K562 (cell line): ENCODE results near the gene ZMIZ1. TPM values are rescaled to one million over a fixed set of nuclear protein-coding genes. Genes with fewer than 3 reads are reported as not detected.
A peak's percentile ranks its signal among the peaks of the same experiment; 100 is the strongest.

Experiments
- AFF1 ChIP-seq, 2 experiments: fragments of 450-650 bp; IDR thresholded peaks; 2 replicates each; pipeline ENCODE4 v1.6.1; 2018; ENCODE audit warnings: mild to moderate bottlenecking in 2 of 2, low read depth in 1 of 2; ENCODE audit not compliant: partially characterized antibody in 2 of 2
- CEBPB ChIP-seq: fragments of 450-650 bp; IDR thresholded peaks from 2 replicates; pipeline ENCODE4 v1.6.1; 2016; ENCODE audit warnings: missing genetic modification characterization, missing compliant biosample characterization
- ELF2 ChIP-seq: fragments of 250-450 bp; sonication (Bioruptor Pico); IDR thresholded peaks from 2 replicates; pipeline ENCODE4 v1.5.0; 2021; ENCODE audit warnings: mild to moderate bottlenecking
- FOXA1 ChIP-seq: fragments of 450-650 bp; IDR thresholded peaks from 2 replicates; pipeline ENCODE4 v1.6.1; 2016; ENCODE audit warnings: mild to moderate bottlenecking, borderline replicate concordance
- HNRNPLL ChIP-seq: fragments of 200-400 bp; formaldehyde crosslinking; IDR thresholded peaks from 2 replicates; pipeline ENCODE4 v1.6.1; 2017; ENCODE audit warnings: low read length, low read depth, mild to moderate bottlenecking; ENCODE audit not compliant: poor library complexity, severe bottlenecking
- KAT8 ChIP-seq: fragments of 450-650 bp; IDR thresholded peaks from 2 replicates; pipeline ENCODE4 v1.6.1; 2016; ENCODE audit warnings: low read depth, mild to moderate bottlenecking
- NR2C1 ChIP-seq, 2 experiments: fragments of 450-650 bp; IDR thresholded peaks; 2 replicates each; pipeline ENCODE4 v1.6.1; 2017; ENCODE audit warnings: mild to moderate bottlenecking in 2 of 2, antibody characterized with exemption in 1 of 2, inconsistent platforms in 1 of 2, missing compliant biosample characterization in 1 of 2, missing genetic modification characterization in 1 of 2
- ZNF668 ChIP-seq: fragments of 250-450 bp; sonication (Bioruptor Pico); IDR thresholded peaks from 2 replicates; pipeline ENCODE4 v1.8.0; 2022; ENCODE audit warnings: mild to moderate bottlenecking, inconsistent platforms
- polyA plus RNA-seq, 8 experiments: library from polyadenylated mRNA; depleted of rRNA in 4 of 8; stranded (reverse) in 5 of 8; unstranded in 3 of 8; fragments of >200 nt; fragmentation: Nextera tagmentation in 2 of 8; fragmentation: Illumina TruSeq in 1 of 8; extraction: Ambion mirVana in 2 of 8; extraction: Trizol in 1 of 8; gene quantifications; 2 replicates each; pipeline versions ENCODE4 v1.2.1 to v1.2.3, GENCODE V29; 2011 to 2014; ENCODE audit warnings: inconsistent platforms in 1 of 8, missing spikeins in 1 of 8
- total RNA-seq, 7 experiments: library from RNA; depleted of rRNA in 6 of 7; stranded (reverse); fragments of >200 nt in 6 of 7; fragmentation: Illumina TruSeq in 2 of 7; extraction: Trizol in 2 of 7; gene quantifications; 2 replicates each; pipeline versions ENCODE4 v1.2.1 to v1.2.3, GENCODE V29; 2011 to 2021; ENCODE audit warnings: low replicate concordance in 1 of 7
- TF ChIP-seq, protein P1 (sequence below): fragments of 200-600 bp; sonication (generic); IDR thresholded peaks from one replicate; pipeline ENCODE4 v1.6.1; 2012; ENCODE audit warnings: mild to moderate bottlenecking, low read depth, low read length, inconsistent platforms
- TF ChIP-seq, protein P2 (sequence below): sonication (generic); formaldehyde crosslinking; IDR thresholded peaks from 2 replicates; pipeline ENCODE4 v1.8.1; 2023; ENCODE audit warnings: mild to moderate bottlenecking, missing genetic modification reagents, moderate library complexity

The ZMIZ1 gene
- total and polyA plus RNA-seq, 9 of the 15 experiments (the other 6 are each of a cell fraction or from before 2014, with no cell fraction given) = 1.0 to 37.3 (median 4.3) TPM

GRCh38 chr10:79093658-79094411 is 25.1 kb downstream of the ZMIZ1 start (continued):
- TF ChIP-seq, protein P1, sequence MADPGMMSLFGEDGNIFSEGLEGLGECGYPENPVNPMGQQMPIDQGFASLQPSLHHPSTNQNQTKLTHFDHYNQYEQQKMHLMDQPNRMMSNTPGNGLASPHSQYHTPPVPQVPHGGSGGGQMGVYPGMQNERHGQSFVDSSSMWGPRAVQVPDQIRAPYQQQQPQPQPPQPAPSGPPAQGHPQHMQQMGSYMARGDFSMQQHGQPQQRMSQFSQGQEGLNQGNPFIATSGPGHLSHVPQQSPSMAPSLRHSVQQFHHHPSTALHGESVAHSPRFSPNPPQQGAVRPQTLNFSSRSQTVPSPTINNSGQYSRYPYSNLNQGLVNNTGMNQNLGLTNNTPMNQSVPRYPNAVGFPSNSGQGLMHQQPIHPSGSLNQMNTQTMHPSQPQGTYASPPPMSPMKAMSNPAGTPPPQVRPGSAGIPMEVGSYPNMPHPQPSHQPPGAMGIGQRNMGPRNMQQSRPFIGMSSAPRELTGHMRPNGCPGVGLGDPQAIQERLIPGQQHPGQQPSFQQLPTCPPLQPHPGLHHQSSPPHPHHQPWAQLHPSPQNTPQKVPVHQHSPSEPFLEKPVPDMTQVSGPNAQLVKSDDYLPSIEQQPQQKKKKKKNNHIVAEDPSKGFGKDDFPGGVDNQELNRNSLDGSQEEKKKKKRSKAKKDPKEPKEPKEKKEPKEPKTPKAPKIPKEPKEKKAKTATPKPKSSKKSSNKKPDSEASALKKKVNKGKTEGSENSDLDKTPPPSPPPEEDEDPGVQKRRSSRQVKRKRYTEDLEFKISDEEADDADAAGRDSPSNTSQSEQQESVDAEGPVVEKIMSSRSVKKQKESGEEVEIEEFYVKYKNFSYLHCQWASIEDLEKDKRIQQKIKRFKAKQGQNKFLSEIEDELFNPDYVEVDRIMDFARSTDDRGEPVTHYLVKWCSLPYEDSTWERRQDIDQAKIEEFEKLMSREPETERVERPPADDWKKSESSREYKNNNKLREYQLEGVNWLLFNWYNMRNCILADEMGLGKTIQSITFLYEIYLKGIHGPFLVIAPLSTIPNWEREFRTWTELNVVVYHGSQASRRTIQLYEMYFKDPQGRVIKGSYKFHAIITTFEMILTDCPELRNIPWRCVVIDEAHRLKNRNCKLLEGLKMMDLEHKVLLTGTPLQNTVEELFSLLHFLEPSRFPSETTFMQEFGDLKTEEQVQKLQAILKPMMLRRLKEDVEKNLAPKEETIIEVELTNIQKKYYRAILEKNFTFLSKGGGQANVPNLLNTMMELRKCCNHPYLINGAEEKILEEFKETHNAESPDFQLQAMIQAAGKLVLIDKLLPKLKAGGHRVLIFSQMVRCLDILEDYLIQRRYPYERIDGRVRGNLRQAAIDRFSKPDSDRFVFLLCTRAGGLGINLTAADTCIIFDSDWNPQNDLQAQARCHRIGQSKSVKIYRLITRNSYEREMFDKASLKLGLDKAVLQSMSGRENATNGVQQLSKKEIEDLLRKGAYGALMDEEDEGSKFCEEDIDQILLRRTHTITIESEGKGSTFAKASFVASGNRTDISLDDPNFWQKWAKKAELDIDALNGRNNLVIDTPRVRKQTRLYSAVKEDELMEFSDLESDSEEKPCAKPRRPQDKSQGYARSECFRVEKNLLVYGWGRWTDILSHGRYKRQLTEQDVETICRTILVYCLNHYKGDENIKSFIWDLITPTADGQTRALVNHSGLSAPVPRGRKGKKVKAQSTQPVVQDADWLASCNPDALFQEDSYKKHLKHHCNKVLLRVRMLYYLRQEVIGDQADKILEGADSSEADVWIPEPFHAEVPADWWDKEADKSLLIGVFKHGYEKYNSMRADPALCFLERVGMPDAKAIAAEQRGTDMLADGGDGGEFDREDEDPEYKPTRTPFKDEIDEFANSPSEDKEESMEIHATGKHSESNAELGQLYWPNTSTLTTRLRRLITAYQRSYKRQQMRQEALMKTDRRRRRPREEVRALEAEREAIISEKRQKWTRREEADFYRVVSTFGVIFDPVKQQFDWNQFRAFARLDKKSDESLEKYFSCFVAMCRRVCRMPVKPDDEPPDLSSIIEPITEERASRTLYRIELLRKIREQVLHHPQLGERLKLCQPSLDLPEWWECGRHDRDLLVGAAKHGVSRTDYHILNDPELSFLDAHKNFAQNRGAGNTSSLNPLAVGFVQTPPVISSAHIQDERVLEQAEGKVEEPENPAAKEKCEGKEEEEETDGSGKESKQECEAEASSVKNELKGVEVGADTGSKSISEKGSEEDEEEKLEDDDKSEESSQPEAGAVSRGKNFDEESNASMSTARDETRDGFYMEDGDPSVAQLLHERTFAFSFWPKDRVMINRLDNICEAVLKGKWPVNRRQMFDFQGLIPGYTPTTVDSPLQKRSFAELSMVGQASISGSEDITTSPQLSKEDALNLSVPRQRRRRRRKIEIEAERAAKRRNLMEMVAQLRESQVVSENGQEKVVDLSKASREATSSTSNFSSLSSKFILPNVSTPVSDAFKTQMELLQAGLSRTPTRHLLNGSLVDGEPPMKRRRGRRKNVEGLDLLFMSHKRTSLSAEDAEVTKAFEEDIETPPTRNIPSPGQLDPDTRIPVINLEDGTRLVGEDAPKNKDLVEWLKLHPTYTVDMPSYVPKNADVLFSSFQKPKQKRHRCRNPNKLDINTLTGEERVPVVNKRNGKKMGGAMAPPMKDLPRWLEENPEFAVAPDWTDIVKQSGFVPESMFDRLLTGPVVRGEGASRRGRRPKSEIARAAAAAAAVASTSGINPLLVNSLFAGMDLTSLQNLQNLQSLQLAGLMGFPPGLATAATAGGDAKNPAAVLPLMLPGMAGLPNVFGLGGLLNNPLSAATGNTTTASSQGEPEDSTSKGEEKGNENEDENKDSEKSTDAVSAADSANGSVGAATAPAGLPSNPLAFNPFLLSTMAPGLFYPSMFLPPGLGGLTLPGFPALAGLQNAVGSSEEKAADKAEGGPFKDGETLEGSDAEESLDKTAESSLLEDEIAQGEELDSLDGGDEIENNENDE = no peak
- TF ChIP-seq ELF2 (CRISPR knock-in tag) (peak; percentile 22; the same call in 1 of the 2 replicates), KAT8 (no peak), ZNF668 (CRISPR knock-in tag) (no peak), FOXA1 (no peak), NR2C1 (IDR thresholded peaks at IDR 0.05) (no peak), NR2C1 (tag; IDR thresholded peaks at IDR 0.05) (peak; percentile 51; the same call in 1 of the 2 replicates), CEBPB (tag) (no peak), AFF1 (IDR thresholded peaks at IDR 0.05; ENCODE audit: low read depth in 1 of 2, partially characterized antibody in 2 of 2) (no peak), HNRNPLL (no peak)
- TF ChIP-seq, protein P2, sequence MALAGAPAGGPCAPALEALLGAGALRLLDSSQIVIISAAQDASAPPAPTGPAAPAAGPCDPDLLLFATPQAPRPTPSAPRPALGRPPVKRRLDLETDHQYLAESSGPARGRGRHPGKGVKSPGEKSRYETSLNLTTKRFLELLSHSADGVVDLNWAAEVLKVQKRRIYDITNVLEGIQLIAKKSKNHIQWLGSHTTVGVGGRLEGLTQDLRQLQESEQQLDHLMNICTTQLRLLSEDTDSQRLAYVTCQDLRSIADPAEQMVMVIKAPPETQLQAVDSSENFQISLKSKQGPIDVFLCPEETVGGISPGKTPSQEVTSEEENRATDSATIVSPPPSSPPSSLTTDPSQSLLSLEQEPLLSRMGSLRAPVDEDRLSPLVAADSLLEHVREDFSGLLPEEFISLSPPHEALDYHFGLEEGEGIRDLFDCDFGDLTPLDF = no peak
